DMS53 (cell line): Measurements from ENCODE around the gene TSPAN9.
A peak's percentile ranks its signal among the peaks of the same experiment; 100 is the strongest.

Experiments
- DNase-seq: peaks from one replicate; lab custom pipeline; 2025; lab: John Stamatoyannopoulos, UW

Gene TSPAN9

DNA sequence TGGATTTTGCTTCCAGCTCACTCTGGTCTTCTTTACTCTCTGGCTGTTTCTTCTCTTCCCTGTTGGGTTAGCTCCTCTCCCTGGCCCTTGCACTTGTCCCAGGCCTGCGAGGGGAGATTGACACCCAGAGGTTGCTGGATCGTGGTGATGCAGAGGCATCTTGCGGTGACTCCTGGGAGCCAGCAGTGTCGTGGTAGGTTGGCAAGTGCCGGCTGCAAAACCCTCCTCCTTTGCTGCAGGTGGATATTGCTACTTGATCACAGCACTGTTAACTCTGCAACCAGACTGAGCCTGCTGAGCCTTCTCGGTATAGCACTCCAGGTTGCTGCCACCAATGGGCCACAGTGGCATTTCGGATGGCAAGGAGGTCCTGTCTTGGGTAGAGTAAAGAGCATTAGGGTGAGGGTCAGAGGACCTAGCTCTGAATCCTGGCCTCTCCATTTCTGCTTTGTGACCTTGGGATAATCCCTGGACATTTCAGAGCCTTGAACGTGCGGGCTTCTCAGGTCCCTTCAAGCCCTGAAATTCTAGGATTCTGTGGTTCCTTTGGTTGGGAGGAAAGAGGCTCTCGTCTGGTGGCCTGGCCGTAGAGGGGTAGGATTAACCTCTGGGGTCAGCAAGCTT is 87.4 kb downstream of the TSPAN9 start:
- DNase-seq = no peak

DNA sequence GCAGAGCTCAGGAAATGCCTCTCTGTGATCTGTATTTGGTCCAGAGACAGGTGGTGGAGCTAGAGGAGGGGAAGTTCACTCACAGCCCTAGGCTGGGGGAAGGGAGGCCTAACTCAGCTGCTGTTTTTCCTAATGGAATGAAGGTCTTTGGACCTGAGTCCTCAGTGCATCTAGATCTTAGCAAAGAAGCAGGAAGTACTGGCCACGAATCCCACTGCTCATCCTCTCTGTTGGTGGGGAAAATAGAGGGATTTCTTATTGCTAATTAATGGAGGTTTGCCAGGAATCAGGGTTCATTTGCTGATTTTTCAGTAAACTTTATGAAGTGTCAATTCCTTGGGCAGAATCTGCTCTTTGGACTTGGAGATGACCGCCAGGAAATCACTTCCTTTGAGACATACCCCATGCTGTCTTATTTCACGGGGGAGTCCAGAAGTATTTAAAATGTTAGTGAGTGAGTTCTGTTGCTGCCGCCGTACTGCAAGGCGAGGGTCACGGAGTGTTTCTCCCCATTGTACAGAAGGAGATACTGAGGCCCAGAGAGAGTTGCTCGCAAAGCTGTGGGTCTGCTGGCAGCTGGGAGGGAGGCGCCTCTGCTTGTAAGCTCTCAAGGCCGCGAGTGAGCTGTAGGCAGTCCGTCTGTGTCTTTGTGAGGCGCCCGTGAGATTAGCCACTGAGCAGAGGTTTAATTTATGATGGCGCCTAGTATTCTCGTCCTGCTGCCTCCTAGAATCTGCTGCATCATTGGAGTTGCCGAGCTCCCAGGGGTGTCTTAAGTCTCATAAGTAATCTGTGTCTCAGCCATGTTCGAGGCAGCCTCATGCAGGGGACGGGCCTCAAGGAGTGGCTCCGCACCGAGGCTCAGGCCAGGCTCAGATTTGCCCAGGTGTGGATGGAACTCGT is 88.2 kb downstream of the TSPAN9 start:
- no peak for DNase-seq

DNA sequence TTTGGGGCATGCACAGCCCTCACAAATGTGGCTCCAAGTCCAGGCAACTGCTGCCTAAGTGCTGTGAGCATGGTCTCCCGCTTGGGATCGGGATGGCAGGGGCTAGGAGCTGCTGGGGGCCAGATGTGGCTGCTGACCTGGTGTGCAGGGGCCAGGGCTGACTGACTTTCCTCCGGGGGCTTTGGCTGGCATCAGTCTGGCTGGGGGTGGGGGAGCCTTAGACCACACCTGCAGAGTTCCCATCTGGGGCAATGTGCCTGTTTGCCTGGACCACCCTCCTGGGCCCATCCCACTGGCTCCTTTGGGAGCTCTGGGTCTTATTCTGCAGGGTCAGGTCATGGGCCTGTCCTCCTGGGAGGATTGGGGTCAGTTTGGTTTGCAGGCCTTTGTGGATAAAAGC is 90.5 kb downstream of the TSPAN9 start:
- no peak for DNase-seq

DNA sequence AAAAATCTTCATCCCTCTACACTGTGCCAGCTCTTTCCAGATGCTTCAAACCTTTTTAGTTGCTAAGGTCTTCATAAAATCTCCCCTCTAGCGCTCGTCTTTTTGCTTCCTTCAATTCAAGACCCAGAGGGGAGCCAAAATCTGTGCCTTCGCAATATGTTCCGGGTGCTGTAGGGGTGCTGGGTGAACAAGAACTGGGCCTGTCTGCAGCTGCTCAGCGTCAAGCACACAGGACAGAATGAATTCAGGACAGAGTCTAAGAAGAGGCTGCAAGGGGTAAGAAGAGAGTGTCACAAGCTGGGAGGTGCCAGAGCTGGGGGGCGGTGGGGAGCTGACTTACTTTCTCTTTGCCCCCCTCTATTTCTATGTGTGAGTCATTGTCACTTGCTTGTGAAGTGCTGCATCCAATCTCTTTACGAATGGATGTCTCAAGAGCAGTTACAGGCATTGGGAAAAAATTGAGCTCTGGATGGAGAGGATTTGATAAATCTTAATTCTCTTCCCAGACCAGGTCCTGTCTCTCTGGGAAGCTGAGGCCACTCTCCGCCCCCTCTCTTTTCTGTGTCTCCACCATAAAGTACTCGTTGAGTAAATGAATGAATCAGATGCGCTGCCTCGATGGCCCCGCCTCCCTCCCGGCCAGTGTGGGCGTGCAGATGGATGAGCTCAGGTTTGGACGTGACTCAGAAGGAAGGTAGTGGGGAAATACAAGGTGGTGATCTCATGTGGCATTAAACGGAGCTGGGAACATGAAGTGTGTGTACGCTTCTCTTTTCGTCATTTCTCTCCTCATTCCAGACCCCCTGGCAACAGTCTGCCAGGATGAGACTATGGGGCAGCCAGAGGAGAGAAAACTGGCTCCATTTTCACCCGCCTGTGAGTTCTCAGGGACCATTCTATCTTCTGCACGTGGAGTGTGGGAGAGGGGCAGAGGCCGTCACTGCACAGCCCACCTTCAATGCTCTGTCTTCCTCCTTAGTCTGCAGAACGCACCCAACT is 91.3 kb downstream of the TSPAN9 start:
- peak; percentile 73 for DNase-seq

DNA sequence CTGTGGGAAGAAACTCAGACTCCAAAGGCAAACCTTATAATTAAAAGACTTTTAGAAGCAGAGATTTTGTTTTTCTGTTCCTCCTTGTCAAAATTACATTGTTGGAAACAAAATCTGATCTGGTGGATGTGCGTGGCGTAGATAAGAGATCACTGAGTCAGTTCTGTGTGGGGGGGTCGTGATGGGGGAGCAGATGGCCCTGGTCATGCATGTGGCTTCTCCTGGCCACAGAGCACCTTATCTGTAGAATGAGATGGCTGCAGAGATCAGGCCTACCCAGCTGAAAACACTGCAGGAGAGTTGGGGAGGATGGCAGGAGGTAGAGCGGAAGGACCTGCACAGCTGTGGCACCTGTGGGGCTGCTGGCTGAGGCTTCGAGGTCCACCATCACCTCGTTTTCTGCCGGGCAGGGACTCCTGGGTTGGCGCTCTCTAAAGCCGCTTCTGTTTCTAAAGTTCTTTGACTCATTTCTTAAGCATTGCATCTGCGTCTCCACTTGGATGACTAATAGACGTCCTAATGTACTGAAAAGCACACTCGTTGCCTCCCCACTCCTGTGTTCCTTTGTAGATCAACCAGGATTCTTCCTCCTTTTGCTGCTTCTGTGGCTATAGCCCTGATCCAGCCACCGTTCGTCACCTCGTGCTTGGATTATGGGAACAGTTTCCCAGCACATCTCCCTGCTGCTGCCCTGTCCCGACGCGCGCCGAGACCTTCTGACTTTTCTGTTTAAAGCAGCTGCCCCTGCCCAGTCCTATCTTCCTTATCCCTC is 93.4 kb downstream of the TSPAN9 start:
- no peak for DNase-seq

DNA sequence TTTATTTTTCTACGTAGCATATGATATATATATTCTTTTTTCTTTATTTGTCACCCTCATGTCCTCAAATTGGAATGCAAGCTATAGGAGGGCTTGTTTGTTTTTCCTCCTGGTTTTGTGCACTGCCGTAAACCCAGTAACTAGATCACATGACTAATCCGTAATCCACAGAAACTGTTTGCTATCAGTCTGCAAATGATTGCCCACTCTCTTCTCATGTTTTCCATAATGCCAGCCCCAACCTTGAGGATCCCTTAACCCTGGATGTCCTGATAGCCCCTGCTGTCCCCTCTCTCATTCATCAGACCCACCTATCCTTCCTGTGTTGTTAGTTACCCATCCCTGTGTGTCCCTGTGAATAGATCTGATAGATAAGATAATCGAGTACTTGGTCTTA is 94.0 kb downstream of the TSPAN9 start:
- no peak for DNase-seq

DNA sequence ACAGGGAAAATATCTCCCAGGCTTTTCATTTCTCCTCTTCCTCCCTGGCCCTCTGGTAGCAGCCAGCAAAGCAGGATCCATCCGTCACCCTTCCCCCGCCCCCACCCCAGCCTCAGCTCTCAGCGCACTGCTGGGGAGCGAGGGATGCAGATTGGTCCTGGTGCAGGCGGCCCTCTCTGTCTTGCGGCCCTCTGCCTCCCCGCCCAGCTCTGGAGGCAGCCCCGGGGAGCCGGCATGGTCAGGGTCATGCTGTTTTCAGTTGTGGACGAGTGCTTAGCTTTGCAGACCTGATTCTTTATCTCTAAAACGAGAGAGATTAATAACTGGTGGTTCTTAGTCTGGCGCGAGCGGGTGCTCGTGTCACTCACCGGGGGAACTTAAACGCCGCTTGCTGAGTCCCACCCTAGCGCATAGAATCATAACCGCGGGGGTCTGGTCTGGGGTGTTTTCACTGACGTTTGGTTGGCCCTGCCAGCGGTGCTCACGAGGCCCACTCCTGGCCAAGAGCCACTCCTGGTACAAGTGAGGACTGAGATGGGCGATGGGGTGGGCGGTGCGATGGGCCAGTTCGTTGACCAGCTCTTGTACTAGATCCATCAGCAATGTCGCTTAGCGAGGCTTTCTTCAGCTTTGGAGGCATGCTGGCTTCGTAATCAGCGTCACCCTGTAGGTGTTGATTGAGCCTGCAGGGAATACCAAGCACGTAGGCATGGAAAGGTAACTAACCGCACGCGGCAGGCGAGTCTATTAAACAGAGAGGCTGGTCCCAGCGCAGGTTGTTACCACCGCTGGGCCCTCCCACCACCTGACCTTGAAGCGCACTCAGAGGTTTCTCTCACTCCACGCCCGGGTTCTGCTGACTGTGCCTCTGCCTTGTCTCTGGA is 95.2 kb downstream of the TSPAN9 start:
- DNase-seq = no peak

DNA sequence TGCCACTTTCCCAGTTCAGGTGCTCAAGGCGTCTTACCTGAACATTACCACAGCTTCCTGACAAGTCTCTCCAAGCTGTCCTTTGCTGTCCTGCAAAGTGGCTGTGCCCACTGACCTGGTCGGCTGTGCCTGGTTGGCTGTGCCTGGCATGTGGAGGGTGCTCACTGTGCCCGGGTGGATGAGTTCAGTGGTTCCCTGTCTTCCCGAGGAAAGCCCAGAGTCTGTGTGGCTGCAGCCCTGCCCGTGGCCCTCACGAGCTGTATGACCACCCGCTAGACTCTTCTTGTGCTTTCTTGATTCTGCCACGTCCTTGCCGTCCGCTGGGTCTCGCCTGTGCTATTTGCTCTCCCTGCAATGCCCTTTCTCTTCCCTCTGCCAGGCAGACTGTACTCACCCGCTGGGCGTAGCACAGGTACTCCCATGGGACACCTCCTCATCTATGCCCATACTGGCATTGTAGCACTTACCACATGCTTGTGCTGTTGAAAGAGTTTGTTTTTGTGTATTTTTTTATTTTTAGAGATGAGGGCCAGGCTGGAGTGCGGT is 95.9 kb downstream of the TSPAN9 start:
- DNase-seq = no peak

DNA sequence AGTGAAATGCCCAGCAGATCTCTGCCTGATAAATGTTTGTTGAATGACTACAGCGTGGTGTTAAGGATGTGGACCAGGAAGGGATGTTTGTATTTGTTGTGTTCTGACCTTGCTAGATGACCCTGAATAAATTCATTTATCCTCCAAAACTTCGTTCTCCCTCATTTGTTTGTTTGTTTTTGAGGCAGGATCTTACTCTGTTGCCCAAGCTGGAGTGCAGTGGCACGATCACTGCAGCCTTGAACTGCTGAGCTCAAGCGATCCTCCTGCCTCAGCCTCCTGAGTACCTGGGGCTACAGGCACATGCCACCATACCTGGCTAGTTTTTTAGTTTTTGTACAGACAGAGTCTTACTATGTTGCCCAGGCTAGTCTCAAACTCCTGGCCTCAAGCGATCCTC is 96.7 kb downstream of the TSPAN9 start:
- no peak for DNase-seq

DNA sequence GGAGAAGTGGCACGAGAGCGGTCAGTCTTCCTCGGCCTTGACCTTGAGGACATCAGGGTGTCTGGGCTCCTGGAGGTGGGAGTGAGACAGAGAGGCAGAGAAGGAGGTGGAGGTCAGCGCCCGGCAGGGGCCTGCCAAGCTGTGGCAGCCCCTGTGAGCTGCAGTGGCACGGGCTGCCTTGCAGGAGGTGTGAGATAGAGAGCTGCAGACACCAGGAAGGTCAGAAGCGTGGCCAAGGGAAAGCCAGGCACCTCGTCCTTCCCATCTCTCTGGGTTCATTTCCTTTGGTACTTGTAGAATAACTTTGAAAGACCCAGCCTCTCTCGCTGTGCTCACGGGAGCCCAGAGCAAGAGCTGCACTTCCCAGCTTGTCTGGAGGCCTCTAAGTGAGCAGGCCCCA is 98.1 kb downstream of the TSPAN9 start:
- no peak for DNase-seq

DNA sequence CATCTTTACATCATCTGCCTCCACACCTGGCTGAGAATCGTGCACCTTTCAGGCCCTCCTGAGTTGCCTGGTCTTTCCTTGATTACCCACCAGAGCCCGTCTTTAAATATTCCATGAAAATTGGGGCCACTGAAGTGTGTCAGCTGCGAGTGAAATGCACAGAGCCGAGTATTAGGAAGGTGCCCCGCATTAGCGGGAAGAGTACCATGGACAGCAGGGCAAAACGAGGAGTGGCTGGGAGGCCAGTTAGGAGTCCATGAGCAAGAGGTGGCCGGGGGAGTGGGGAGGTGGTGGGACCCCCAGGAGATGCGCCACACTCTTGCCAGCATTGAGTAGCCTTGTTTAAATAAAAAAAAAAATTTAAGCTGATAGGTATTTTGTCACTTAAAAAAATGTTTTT is 99.6 kb downstream of the TSPAN9 start:
- no peak for DNase-seq

DNA sequence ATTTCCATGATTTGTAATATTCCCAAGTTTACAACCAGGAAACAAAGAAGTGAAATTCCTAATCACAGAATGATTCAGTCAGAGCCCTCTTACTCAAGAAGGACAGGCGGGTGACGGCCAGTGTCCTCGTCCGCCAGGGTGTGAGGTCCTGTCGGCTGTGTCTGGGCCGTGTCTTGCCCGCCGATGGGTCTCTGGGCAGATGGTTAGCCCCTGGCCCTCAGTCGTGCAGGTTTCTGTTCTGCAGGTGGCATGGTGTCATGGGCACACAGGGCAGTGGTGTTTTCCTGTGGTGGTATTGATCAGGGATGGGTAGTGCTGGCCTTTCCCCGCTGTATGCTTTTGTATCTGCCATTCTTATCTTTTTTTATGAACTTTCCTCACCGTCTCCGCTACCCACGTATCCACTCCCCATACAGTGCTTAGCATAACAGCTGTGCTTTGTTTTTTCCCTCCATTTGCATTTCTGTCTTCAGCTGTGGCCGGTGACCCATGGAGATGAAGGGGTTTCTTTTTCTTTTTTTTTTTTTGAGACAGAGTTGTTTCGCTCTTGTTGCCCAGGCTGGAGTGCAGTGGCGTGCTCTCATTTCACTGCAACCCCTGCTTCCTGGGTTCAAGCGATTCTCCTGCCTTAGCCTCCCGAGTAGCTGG is 100.7 kb downstream of the TSPAN9 start:
- DNase-seq = no peak

DNA sequence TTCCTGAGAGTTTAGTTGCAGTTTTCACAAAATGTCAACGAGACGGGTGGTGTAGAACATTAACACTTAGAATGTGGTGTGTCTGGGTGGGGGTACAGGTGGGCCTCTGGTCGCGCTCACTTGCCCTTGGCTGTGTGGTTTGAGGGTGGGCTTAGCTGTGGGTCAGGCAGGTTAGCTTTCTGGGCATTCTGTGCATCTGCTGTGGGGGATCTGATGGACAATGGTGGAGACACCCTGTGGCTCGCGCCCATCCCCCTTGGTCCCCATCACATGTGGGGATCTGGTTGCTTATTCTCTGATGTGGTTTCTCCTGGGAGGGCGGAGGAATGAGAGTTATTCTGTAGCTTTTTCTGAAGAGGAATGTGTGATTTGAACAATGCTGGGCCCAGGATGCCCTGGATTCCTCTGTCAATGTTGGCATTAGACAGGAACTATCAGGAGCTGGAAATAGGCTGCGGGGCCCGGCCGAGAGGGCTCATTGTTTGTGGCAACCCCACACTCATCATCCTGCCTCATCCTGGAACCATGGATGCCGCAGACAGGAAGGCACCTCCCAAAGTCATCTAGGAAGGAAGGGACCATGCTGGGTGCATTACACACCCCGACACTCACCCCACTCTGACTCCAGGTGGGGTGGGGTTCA is 101.6 kb downstream of the TSPAN9 start:
- DNase-seq = no peak

DNA sequence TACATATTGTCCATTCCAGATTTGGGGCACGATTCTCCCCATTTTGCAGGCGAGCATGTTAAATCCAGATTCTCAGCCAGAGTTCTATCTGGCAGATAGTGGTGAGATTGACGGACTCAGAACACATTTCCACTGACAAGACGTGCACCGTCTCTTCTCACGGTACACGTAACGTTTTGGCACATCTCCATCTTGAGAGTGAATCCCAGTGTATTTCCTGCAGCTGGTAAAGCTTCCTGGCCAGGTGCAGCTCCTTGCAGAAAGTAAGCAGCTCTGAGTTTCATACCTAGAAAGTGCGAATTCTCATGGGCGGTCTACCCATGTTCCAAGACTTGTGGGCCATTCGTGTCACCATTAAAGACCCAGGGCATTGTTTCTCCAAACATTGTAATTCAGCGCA is 102.6 kb downstream of the TSPAN9 start:
- no peak for DNase-seq

DNA sequence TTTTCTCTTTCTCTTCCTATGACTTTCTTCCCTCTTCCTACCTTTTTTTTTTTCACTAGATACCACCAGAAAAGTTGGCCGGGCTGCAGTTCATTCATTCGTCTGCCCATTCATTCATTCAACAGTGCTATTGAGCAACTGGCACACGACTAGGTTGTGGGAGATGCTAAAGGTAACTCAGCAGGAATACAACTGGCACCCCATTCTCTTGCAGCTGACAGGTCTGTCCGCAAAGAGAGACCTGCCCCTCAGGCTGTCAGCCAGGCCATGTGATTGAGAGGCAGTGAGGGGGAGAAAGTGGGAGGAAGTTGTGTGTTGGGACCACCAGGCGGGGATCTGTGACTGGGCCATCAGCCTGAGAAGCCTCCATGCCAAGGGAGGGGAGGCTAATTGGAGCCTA is 105.2 kb downstream of the TSPAN9 start:
- DNase-seq = no peak

DNA sequence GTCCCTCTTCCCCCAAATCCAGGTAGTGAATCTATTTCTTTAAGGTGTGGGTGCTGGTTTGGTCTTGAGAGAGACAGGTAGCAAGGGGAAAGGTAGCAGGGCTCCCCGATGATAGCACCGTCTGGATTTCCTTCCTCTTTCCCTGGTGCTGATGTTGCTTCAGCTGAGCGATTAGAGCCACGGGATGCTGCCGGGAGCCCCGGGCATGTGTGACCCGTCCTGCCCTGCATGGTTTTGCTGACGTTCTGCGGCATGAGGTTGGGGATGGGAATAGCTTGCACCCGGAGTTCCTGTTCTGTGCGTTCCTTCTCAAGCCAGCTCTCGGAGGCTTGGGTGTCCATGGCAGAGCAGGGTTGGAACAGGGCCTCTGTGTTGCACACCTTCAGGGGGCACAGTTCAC is 107.3 kb downstream of the TSPAN9 start:
- DNase-seq = no peak

DNA sequence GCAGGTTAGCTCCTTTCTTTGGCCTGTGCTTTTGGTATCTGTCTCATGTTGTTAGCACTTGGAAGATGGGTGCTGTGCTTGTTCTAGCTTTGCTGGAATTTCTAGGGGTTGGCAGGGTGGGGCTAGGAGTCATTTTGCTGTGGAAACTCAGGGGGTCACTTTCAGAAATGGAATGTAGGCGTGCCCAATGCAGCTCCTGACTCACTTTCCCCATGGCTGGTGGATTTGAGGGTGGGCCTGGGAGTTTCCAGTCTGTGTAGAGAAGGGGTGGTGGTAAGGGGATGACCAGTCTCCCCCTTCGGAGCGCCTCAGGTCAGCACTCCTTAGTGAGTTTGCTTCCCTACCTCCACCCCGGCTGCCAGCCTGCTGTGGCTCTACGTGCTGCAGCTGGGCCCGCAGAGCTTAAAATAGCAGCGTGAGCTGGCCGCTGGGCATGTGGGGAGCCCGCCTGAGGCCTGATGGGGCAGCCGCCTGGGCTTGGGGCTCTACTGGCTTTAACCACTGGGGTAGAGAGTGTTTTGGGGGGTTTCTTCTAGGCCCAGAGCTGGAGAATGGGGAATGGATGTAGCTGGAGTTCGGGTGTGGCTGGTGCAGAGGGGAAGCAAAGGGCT is 108.2 kb downstream of the TSPAN9 start:
- no peak for DNase-seq

DNA sequence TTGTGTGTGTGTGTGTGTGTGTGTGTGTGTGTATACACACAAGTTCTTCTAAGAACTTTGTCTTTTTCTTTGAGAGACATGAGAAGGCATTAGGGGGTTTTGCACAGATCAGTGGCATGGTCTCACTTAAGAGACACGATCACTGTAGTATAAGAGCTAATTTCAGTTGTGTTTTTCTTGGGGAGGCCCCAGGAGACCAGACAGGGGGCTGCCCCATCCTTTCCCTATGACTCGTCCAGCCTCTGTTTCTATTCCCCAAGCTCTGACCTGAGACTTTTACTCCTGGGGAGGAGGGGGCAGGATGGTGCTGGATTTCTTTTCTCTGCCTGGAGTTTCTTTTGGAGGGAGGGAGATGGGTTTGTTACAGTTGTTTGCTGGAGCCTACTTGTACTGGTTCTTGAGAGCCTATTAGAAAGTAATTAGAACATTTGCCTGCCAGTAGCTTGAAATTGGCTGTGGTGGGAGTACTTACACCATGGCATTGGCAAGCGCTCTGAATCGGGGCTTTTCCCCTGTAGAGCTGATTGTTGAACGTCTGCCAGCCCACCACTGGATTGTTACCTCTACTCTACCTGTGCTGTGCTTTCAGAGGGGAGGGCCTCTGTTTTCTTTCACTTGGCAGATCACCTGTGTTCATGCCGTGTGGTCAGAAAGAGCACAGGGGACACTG is 109.5 kb downstream of the TSPAN9 start:
- DNase-seq = no peak
